SH-SY5Y (cell line): Measurements from ENCODE around the gene MYO5C.

Source experiments
- GATA2 ChIP-seq: IDR thresholded peaks from 2 replicates; pipeline ENCODE4 v1.6.1; 2011; ENCODE audit warnings: mild to moderate bottlenecking, low read depth, low read length
- GATA3 ChIP-seq: IDR thresholded peaks from 2 replicates; pipeline ENCODE4 v1.6.1; 2011; ENCODE audit warnings: low read depth, mild to moderate bottlenecking, low read length, moderate library complexity

DNA sequence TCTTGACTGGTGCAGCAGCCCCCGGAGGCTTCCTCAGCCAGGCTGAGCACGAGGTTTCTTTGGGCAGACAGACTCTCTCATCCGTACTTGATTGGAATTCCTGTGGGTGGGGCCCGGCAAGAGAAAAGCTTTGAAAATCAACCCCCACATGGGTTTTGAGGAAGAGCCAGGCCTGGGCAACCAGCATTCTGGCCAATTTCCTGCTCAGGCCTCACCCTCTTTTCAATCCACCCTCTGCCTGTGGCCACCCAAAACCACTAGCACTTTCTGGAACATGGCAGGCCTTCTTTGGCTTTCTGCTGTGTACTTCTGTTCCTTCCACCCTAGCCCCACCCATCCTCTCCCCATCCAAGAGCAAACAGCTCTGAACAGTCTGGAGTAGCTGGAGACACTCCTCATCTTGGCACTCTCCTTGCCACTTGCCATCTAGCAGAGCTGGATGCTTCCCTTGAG is 5.9 kb downstream of the MYO5C start:
- TF ChIP-seq GATA2 (no peak), GATA3 (no peak)
